NCI-H82 (cell line): Measurements from ENCODE around the gene PKM.

Experiments
- DNase-seq: peaks from one replicate; lab custom pipeline; 2025; lab: John Stamatoyannopoulos, UW

Gene PKM

DNA sequence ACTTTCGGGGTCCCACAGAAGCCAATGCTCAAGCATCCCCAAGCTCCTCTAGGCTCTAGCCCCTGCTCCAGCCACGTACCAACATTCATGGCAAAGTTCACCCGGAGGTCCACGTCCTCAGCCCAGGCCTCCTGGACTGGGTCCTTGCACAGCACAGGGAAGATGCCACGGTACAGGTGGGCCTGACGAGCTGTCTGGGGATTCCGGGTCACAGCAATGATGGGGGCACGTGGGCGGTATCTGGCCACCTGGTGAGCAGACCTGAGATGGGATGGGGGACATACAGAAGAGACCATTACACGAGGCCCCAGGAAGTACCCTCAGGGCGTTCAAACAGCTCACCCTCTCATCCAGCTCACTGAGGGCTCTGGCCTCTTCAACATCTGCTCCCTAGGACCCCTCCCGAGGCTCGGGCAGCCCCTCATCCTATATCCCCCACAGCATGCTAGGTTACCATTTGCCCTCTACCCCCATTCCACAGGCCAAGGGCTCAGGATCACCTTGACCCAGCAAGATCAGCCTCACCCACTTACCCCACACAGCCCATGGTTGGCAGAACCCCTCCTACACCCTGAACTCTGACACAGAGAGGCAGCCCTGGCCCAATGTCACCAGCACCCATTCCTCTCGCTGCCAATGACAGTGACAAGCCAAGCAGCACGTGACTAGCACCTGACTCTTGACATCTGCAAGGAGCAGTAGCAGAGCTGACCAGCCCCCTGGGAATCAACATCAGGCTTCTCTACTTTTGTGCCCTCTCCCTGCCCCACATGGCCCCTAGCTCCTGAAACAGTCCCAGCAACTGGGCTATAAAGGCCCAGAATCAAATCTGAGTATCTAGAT lies 30.4 kb downstream of the PKM start:
- DNase-seq: no peak

DNA sequence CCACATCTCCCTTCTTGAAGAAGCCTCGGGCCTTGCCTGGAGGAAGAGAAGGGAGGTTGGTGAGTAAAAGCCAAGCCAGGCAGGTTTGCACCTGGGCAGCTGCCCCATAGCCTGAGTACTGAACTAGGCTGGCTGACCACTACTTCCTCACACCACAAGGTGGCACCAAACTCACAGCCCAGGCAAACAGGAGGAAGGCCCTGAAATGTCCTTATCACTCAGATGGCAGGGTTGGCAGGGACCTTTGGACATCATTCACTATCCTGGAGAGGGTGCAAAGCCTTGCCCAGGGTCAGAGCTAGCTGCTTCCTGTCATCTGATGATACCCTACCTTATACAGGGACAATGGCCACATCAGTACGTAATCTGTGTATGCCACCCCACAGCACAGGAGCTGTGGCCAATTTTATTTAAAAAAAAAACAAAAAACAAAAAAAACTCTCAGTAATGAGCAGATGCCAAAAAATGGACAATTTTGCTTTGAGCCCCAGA lies 31.2 kb downstream of the PKM start:
- peak; percentile 82 for DNase-seq

DNA sequence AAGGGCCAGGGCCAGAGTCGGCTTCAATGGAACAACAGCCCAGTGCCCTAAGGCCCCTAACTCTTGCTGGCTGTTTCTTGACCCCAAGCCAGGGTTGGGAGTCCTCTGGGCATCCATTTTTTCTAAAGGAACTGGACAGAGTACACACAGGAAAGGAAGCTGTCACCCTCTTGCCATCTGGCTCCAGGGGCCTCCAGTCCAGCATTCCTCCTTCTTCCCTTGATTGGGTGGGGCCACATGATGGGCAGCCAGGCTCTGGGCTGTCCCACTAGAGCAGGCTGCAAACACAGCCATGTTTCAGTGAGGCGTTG lies 31.8 kb downstream of the PKM start:
- DNase-seq: no peak

DNA sequence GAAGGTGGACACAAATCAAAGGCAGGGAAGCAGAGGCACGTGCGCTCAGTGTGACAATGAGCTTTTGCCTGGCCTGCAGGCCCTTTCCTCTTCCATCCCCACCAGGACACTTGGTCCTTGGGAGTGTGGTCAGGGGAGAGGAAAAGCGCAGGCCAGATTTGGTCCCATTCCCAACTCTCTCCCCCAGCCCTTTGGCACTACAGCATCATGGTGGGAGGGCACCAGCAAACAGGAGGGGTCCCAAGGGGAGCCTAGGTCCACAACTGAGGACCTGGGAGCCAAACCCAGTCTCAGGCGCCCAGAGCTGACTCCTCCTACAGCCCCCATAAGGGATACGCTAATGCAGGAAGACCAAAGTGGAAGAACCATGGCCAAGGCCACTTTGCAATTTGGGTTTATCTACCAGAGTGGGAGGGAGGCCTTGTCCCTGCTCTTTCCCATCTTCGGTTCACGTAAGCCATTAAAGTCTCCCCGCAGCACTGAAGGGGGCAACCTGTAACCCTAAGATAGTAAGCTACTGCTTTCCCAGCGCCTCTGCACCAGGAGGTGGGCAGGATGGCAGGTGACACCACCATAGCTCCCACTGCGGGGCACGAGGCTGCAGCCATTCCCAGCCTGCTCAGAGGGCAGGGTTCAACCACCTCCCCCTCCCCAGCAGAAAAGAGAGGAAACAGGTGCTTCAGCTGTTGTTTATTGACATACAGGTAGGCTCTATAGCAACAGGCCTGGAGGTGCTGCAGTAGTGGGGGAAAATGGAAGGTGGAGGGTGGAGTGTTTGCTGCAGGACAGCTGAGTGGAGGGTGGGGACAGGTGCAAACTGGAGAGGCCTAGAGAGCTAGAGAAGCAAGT lies 32.4 kb downstream of the PKM start:
- peak; percentile 65 for DNase-seq

DNA sequence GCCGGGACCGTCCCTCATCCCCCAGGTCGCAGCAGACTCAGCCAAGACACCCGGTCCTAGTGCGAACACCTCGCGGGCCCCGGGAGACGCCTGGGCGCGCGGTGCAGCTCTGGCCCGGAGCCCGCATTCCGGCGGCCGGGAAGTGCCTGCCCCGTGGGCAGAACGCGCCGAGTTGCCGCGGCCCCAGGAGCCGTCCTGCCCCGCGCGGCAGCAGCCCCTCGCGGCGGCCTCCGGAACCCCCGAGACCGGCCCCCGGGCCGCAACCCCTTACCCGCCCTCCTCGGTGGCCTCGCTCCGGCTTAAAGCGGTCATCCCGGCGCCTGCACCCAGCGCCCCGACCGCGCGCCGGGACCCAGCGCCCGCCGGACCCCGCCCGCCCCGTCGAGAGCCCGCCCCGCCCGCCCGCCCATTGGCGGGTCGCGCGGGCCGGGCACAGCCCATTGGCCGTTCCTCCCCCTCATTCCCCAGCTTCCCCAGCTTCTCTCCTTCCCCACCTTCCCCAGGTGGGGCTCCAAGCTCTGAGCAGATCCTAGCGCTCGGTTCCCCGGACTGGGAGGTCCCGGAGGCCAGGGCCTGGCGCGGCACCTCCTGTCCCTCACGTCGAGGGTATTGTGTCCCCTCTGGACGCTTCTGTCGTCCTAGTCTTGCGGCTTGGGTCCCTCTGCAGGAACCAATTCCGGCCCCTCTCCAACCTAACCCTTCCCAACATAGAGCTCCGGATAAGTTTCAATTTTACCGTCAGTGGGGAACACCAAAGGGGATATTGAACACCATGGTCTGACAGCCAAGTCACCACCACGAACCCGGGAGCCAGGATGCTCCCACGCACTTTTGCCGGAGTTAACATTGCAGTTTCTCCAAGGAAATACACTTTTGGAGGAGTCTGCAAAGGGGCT lies 33.3 kb downstream of the PKM start, which contains the start of gene GRAMD2A:
Gene GRAMD2A, minus strand, starts transcription at position 328 of the 896 bp plus-strand sequence.
- peak; percentile 90 for DNase-seq

DNA sequence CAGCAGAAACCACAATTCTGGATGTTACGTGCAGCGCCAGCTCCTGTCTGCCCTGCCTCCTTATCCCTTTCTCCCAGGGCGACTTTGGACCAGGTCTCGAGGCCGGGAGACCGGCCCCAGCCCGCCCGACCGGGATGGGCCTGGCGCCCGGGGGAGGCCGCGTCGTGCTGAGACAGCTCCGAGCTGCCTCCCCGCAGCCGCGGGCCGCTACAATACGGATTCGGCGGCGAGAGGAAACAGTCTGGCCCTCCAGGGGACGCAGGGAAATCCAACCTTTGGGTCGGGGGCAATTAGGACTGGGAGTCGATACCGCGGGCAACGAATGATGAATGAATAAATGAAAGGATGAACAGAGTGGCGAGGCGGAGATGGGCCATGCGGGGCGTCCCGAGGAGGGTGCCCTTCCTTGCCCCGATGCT lies 33.9 kb downstream of the PKM start:
- DNase-seq: peak; percentile 52

DNA sequence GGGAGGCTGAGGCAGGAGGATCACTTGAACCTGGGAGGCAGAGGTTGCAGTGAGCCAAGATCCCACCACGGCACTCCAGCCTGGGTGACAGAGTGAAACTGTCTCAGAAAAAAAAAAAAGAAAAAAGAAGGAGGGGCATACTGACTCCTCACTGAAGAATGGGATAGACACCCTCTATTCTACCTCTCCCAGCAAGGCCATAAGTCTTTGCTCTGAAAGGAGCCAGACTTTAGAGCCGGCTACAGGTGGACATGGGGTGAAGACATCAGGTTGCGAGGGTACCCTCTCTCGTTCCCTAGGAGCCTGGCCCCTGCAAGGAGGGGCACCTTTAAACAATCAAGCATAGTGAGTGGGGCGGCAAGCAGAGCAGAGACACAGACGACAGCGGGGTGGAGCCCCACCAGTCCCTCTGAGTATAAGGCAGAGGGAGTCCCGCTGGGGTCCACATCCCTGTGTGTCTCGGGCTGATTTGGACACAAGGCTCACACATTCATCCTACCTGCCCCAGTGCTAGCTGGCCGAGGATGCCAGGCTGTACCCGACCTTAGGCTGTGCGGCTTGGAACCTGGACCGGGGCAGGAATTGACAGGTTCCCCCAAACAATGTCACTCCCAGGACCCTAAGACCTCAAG lies 34.5 kb downstream of the PKM start:
- DNase-seq: peak; percentile 44

DNA sequence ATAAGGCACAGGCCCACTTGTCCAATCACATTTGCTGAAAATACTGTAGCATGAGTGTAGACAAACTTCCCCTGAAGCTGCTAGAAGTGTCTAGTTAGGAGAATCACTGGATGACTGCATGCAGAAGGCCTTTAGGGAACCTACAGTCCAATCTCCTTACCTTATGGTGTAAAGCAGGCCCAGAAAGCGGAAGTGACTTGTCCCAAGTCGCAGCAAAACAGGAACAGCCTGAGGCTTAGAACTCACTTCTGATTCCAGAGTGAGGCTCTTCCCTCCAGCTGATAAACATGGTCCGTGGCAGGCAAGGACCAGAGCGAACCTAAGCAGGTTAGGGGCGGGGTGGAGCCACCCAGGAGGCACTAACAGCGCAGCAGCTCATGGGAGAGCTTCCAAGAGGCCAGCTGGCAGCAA lies 35.9 kb downstream of the PKM start:
- peak; percentile 36 for DNase-seq

DNA sequence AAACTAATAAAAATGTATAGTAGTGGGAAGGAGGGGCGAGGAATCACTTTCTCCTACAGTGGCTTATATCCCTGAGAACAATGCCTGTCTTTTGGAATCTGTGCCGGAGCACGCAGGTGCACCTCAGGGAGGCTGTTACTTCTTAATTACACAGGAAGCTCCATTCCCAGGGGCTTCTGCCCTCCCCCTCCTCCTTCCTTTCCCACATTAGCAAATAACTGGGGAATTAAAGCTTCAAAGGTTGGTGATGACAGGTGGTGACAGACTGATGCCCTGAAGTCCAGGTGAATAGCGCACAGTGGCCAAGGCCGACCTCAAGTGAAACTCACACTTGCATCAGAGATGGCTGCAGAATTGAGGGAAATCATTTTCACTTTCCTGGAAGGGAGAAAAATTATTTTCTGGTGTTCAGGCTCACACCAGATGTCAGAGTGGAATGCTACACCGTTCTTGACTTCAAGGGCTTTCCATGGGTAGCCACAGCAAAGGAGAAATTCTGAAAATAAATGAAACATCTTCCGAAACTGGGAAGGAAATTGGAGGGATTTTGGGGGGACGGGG lies 37.1 kb downstream of the PKM start:
- peak; percentile 25 for DNase-seq

DNA sequence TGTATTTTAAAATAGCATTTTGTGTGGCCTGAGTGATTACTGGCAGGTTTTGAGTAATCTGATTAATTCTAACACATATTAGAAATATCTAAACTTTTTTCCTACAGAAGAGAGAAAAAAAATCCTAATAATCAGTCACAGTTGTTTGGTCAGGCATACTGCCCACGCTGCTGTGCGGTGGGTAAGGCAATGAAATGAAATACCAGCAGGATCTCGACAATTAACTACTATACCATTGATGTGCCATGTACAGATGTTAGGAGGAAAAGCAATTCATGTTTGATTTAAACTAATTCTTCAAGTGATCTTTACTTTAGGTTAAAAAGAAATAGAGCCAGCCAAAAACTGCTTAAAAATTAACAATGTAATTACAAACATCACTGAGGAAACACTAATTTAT lies 38.6 kb downstream of the PKM start:
- DNase-seq: no peak

DNA sequence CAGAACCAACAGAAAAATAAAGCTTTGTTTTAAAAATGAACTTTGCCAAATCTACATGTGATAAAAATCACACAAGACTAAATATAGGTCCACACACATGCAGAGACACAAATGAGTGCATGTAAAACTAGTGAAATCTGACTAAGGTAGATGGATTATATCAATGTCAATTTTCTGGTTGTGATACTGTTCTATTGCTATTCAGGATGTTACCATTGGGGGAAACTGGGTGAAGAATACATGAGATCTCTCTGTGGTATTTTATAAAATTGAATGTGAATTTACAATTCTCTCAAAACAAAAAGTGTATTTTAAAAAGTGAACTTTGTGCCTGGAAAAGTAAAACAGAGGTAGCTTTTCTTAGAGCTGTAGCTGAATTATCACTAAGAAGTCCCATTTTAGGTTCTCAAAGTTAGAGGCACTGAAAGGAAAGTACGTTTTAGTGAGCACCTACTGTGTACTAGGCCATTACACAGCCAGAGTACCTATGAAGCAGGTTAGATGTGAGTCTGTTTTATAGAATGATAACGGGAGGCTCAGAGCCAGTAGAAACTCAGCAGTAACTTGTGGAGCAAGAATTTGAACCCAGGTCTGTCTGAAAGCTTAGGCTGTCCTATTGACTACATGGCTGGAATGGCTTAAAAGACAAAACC lies 41.6 kb downstream of the PKM start:
- no peak for DNase-seq

DNA sequence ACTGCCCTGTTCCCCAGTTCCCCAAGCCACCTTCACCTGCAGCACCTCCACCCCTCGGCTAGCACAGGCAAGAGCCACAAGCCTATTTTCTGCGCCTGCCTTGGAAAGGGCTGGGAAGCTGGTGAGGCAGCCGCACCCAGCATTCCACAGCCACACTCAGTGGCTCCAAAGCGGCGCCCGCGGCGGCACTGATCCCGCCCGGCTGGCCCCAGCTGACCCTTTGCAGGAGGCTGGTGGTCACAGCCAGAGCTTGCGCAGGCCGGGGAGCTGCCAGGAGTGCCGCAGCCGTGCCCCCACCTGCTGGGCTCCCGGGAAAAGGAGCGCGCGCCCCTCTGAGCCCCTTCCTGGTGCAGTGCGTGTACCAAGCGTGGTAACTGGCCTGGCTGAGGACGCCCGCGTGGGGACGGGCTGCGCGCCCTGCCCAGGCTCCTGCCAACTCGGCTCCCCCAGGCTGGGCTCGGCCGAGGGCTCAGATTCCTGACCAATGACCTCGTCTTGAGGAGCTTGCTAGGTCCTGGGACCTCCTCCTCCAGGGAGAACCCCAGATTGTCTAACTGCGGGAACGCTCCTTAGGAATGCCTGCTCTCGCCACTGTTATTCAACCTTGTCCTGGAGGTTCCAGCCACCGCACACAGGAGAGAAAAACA lies 46.7 kb downstream of the PKM start:
- peak; percentile 35 for DNase-seq

DNA sequence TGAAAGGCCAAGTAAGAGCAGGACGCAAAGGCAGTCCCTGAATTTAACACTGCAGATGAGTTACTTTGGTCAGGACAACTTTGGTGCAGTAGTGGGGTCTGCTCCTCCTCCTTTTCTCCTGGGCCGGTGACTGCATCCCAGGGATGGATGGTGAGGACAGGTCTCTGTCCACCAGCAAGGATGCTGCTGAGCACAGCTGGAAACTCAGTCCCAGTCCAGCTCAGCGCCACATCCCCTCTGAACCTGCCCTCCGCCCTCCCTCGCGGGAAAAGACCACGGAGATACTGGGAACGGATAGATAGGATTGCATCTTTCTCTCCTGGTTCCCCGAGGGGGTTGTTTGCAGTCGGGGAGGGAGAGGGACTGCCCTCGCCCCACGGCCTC lies 47.2 kb downstream of the PKM start:
- DNase-seq: no peak

DNA sequence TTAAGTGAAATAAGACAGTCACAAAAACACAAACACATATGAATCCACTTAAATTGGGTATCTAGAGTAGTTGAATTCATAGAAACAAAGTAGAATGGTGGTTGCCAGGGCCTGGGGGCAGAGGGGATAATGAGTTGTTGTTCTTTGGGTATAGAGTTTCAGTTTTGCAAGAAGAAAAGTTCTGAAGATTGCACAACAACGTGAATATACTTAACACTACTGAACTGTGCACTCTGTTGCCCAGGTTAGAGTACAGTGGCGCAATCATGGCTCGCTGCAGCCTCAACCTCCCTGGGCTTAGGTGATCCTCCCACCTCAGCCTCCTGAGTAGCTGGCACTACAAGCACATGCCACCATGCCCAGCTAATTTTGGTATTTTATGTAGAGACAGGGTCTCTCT lies 48.3 kb downstream of the PKM start:
- DNase-seq: no peak

DNA sequence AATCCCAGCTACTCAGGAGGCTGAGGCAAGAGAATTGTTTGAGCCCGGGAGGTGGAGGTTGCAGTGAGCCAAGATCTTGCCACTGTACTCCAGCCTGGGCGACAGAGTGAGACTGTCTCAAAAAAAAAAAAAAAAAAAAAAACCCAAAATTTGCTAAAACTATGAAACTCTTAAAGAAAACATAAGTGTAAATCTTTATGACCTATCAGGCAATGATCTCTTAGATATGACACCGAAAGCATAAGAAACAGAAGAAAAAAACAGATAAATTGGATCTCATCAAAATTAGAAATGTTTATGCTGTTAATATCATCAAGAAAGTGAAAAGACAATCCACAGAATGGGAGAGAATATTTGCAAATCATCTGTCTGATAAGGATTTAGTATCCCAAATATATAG lies 48.7 kb downstream of the PKM start:
- DNase-seq: no peak

DNA sequence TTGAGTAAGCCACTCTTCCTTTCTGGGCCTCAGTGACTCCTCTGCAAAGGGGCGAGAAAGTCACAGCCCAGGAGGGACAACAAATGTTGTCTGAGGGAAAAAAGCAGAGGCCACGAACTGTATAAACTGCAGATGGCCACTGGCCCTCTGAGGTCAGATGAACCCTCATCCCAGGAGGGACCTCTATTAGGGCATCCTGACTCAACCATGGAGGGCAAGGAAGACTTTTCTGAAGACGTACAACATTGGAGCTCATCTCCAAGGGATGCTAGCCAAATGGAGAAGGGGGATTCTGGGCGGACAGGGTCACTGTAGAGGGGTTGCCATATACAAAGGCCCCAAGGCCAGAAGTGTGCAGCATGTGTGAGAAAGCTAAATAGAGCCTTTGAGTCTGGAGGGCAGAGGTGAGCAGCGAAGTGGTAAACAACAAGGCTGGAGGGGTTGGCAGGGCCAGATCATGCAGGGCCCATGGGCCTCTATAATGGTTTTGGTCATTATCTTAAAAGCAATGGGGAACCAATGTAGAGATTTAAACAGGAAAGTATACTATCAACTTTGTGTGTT lies 50.1 kb downstream of the PKM start:
- no peak for DNase-seq

DNA sequence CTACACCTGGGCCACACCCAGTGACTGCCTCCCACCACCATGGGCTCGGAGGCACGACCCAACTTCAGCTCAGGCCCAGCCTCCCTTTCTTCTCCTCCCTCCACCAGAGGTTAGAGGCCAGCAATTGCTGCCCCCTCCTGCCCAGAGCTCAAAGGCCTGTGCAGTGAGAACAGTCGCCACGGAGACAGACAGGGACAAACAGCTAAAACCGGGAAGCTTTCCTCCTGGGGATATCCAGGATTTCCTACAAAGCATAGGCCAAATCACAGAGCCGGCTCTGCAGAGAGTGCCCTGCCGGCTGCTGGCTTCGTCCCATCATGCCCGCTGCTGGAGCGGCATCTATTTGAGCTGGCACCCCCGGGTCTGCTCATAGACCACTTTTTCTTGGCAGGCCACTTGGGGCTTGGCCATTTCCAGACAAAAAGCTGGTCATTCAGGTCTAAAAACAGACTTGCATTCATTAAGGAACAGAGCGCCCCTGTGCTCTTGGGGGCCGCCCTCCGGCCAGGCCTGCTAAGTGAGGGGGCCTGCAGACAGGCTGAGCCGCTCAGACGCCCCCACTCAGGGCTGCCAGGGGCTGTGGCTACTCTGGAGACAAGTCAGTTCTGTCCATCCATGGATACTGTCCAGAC lies 50.9 kb downstream of the PKM start:
- DNase-seq: no peak

DNA sequence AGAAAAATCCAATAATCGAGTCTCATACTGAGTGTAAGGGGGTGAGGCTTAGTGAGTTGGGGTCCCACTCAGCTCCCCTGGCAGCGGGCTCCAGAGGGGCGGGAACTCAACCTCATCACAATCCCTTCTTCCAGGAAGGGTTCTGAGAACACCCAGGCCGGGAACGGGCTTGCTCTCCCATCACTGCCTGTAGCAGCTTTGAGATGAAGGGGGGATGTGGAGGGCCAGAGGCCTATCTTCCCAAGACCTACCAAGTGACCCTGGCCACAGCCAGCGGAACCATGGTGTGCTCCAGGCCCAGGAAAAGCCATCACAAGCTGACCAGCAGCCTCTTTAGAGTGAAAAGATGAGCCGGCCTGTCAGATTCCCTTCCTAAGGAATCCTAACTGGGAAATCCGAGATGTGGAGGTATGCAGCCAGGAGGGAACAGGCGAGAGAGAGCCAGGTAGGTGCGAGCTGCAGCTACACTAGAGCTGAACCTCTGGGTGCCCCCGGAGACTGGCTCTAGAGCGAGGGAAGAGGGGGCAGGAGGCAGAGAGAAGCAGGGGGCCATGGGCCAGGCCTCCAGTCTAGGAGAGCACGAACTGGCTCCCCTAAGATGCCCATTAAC lies 51.9 kb downstream of the PKM start:
- DNase-seq: no peak

DNA sequence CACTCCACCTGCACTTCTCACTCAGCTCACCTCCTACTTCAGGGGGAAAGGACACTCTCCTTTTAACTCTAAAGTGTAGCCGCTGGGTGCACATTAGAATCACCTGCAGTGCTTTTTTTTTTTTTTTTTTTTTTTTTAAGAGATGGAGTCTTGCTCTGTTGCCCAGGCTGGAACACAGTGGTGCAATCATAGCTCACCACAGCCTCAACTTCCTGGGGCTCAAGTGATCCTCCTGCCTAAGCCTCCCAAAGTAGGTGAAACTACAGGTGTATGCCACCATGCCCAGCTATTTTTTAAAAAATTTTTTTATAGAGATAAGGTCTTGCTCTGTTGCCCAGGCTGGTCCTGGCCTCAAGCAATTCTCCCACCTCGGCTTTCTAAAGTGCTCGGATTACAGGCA lies 54.2 kb downstream of the PKM start:
- DNase-seq: no peak
